Suprapubic skin (tissue), 4 donors: ENCODE results near the gene KCTD21. TPM values are rescaled to one million over a fixed set of nuclear protein-coding genes. Genes with fewer than 3 reads are reported as not detected.

Experiments
- DNase-seq, 2 donors: peaks; one replicate each; pipeline ENCODE4 v3.0.0-alpha.2; 2019; ENCODE audit warnings: low spot score in 2 of 2
- H3K27ac ChIP-seq: fragments of 200-600 bp; sonication (generic); one replicate; pipeline ENCODE4 v1.5.1; 2019
- H3K27me3 ChIP-seq: fragments of 200-600 bp; sonication (generic); one replicate; pipeline ENCODE4 v1.5.1; 2019
- H3K36me3 ChIP-seq: fragments of 200-600 bp; sonication (generic); one replicate; pipeline ENCODE4 v1.5.1; 2019
- H3K4me1 ChIP-seq: fragments of 200-600 bp; sonication (generic); one replicate; pipeline ENCODE4 v1.5.1; 2019
- H3K4me3 ChIP-seq: fragments of 200-600 bp; sonication (generic); one replicate; pipeline ENCODE4 v1.5.1; 2019; ENCODE audit warnings: mild to moderate bottlenecking
- H3K9me3 ChIP-seq: fragments of 200-600 bp; sonication (generic); one replicate; pipeline ENCODE4 v1.5.1; 2019
- CTCF ChIP-seq, 2 donors: fragments of 200-600 bp in 1 of 2; fragments of 450-650 bp in 1 of 2; sonication (generic) in 1 of 2; IDR thresholded peaks; one replicate each; pipeline ENCODE4 v1.5.1; 2016 to 2019; ENCODE audit warnings: antibody characterized with exemption in 2 of 2, mild to moderate bottlenecking in 1 of 2, moderate library complexity in 1 of 2
- EP300 ChIP-seq: sonication (generic); formaldehyde crosslinking; IDR thresholded peaks from one replicate; pipeline ENCODE4 v1.6.1; 2017; ENCODE audit warnings: antibody characterized with exemption
- POLR2A ChIP-seq, 2 donors: fragments of 450-650 bp; IDR thresholded peaks; one replicate each; pipeline ENCODE4 v1.6.1; 2017; ENCODE audit warnings: antibody characterized with exemption in 2 of 2, mild to moderate bottlenecking in 2 of 2, moderate library complexity in 2 of 2
- POLR2AphosphoS5 ChIP-seq, 3 donors: sonication (generic); formaldehyde crosslinking; IDR thresholded peaks; one replicate each; pipeline ENCODE4 v1.6.1; 2017; ENCODE audit warnings: antibody characterized with exemption in 3 of 3
- WGBS: methylation state at CpG from one replicate; pipeline ENCODE4 v1.1.5; 2018; 5-methylcytosine and 5-hydroxymethylcytosine counted together
- total RNA-seq, 4 donors: library from RNA; depleted of rRNA; stranded (reverse); fragments of >200 nt; gene quantifications; one replicate each; pipeline ENCODE4 v1.1.0, GENCODE V29; 2016

KCTD21 gene
- total RNA-seq, 4 donors from 2014 or later, result 3.6 to 11.1 (median 4.3) TPM

- H3K36me3 ChIP-seq, result no peaks in the 10 kb centered on the region
- H3K4me1 ChIP-seq, result no peaks in the 10 kb centered on the region
- H3K4me3 ChIP-seq, result no peak overlapping the region
- H3K27ac ChIP-seq, result no peak overlapping the region
- no peak for DNase-seq
- TF ChIP-seq CTCF (IDR thresholded peaks at IDR 0.05) (no peak), POLR2AphosphoS5 (IDR thresholded peaks at IDR 0.05) (no peak), EP300 (no peak), POLR2A (IDR thresholded peaks at IDR 0.05) (no peak)
- no peaks in the 10 kb centered on the region for H3K27me3 ChIP-seq
- H3K9me3 ChIP-seq, result no peaks in the 10 kb centered on the region
Measured at GRCh38 chr11:78151804-78152203, 36.6 kb downstream of the KCTD21 start.

GRCh38 chr11:78150754-78151153 lies 37.7 kb downstream of the KCTD21 start:
- H3K4me1 ChIP-seq, result no peaks in the 10 kb centered on the region
- no peak overlapping the region for H3K4me3 ChIP-seq
- no peaks in the 10 kb centered on the region for H3K9me3 ChIP-seq
- H3K36me3 ChIP-seq, result no peaks in the 10 kb centered on the region
- no peak overlapping the region for H3K27ac ChIP-seq
- TF ChIP-seq POLR2AphosphoS5 (IDR thresholded peaks at IDR 0.05) (no peak), CTCF (IDR thresholded peaks at IDR 0.05) (no peak), EP300 (no peak), POLR2A (IDR thresholded peaks at IDR 0.05) (no peak)
- no peaks in the 10 kb centered on the region for H3K27me3 ChIP-seq
- no peak for DNase-seq

GRCh38 chr11:78150346-78150745 lies 38.1 kb downstream of the KCTD21 start:
- Histone ChIP-seq H3K4me1 (no peaks in the 10 kb centered on the region), H3K27me3 (no peaks in the 10 kb centered on the region), H3K4me3 (no peak overlapping the region), H3K36me3 (no peaks in the 10 kb centered on the region), H3K27ac (no peak overlapping the region), H3K9me3 (no peaks in the 10 kb centered on the region)
- DNase-seq, result no peak
- TF ChIP-seq POLR2A (IDR thresholded peaks at IDR 0.05), result no peak
- WGBS, result 99% methylated on average over 4 of the region's 4 CpGs

- H3K9me3 ChIP-seq, result no peaks in the 10 kb centered on the region
- no peak overlapping the region for H3K4me3 ChIP-seq
- H3K27me3 ChIP-seq, result no peaks in the 10 kb centered on the region
- TF ChIP-seq POLR2AphosphoS5 (IDR thresholded peaks at IDR 0.05), result no peak
- no peak for TF ChIP-seq POLR2A (IDR thresholded peaks at IDR 0.05)
- no peak for TF ChIP-seq EP300
- TF ChIP-seq CTCF (IDR thresholded peaks at IDR 0.05), result no peak
- 40% methylated on average over 1 of the region's 1 CpG for WGBS
- no peaks in the 10 kb centered on the region for H3K36me3 ChIP-seq
- H3K27ac ChIP-seq, result no peak overlapping the region
- no peaks in the 10 kb centered on the region for H3K4me1 ChIP-seq
- DNase-seq, result no peak
Measured at GRCh38 chr11:78149646-78150045, 38.8 kb downstream of the KCTD21 start.

- Histone ChIP-seq H3K36me3 (no peaks in the 10 kb centered on the region), H3K27me3 (no peaks in the 10 kb centered on the region), H3K9me3 (no peaks in the 10 kb centered on the region), H3K4me3 (no peak overlapping the region), H3K27ac (no peak overlapping the region), H3K4me1 (no peaks in the 10 kb centered on the region)
- DNase-seq, result no peak
- TF ChIP-seq EP300, result no peak
- no peak for TF ChIP-seq POLR2A (IDR thresholded peaks at IDR 0.05)
- no peak for TF ChIP-seq CTCF (IDR thresholded peaks at IDR 0.05)
- no peak for TF ChIP-seq POLR2AphosphoS5 (IDR thresholded peaks at IDR 0.05)
- WGBS, result 72% methylated on average over 2 of the region's 2 CpGs
Measured at GRCh38 chr11:78147807-78148206, 40.6 kb downstream of the KCTD21 start.

- Histone ChIP-seq H3K27ac (no peak overlapping the region), H3K4me3 (no peak overlapping the region), H3K4me1 (peaks cover 6% of the 10 kb centered on the region), H3K36me3 (no peaks in the 10 kb centered on the region), H3K9me3 (no peaks in the 10 kb centered on the region), H3K27me3 (no peaks in the 10 kb centered on the region)
- no peak for TF ChIP-seq POLR2A (IDR thresholded peaks at IDR 0.05)
- TF ChIP-seq POLR2AphosphoS5 (IDR thresholded peaks at IDR 0.05), result no peak
- no peak for TF ChIP-seq EP300
- no peak for TF ChIP-seq CTCF (IDR thresholded peaks at IDR 0.05)
- no peak for DNase-seq
- WGBS, result 94% methylated on average over 1 of the region's 1 CpG
Measured at GRCh38 chr11:78145511-78146025, 42.9 kb downstream of the KCTD21 start.
